Prostate gland (tissue), 2 donors: ENCODE measurements around the gene PDSS2.

Experiments used
- CTCF ChIP-seq, 4 experiments: fragments of 200-600 bp in 2 of 4; fragments of 450-650 bp in 2 of 4; sonication (generic) in 2 of 4; IDR thresholded peaks; 1 replicate in 3 of 4; 2 replicates in 1 of 4; pipeline ENCODE4 v1.5.1; 2016 to 2019; ENCODE audit warnings: antibody characterized with exemption in 4 of 4, mild to moderate bottlenecking in 2 of 4, moderate library complexity in 2 of 4
- POLR2A ChIP-seq: fragments of 450-650 bp; IDR thresholded peaks from one replicate; pipeline ENCODE4 v1.6.1; 2016; ENCODE audit warnings: antibody characterized with exemption, mild to moderate bottlenecking

DNA sequence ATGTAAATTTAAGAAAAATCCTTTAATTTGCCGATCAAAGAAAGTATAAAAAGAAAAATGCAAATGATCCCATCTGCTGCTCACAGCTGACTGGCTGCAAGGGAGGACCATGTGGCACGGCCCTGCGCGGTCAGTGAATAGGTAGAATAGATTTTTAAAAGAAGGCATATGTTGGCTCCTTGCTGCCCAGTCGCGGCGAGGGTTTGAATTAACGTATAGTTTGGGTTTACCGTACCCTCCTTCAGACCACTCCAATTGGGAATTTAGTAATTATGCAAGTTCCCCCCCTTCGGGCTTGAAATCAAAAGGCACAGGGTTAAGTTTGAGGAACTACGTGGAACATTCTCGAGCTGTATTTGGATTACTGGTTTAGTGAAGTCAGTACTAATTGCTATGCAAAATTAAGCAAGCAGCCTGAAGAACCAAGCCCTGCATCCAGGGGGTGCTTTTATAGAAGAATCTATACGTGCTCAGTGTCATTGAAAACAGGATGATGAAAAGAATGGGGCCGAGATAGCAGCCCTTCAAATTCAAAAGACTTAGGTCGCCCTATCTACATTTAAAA is 343.0 kb downstream of the PDSS2 start:
- no peak for TF ChIP-seq CTCF (IDR thresholded peaks at IDR 0.05)
- no peak for TF ChIP-seq POLR2A
